ENCODE results near the gene MTCH1.

The MTCH1 gene

DNA sequence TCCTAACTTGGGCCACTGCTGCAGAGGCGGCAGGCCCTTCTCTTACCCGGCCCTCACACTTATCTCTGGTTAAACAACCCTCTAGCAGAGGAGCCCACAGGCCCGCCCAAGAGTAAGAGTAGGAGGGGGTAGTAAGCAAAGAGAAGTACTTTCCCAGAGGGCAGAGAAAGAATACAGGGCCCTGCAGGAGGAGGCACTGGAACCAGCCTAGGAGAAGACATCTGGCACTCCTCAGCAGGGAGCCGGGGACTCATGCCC lies 10.1 kb downstream of the MTCH1 start:
- H3K4me3 ChIP-seq (replicated peaks; ENCODE audit: low read depth, low read length), result no peak overlapping the region
- DNase-seq (ENCODE audit: extremely low read depth, low read depth), result no peak
- TF ChIP-seq, protein P1, sequence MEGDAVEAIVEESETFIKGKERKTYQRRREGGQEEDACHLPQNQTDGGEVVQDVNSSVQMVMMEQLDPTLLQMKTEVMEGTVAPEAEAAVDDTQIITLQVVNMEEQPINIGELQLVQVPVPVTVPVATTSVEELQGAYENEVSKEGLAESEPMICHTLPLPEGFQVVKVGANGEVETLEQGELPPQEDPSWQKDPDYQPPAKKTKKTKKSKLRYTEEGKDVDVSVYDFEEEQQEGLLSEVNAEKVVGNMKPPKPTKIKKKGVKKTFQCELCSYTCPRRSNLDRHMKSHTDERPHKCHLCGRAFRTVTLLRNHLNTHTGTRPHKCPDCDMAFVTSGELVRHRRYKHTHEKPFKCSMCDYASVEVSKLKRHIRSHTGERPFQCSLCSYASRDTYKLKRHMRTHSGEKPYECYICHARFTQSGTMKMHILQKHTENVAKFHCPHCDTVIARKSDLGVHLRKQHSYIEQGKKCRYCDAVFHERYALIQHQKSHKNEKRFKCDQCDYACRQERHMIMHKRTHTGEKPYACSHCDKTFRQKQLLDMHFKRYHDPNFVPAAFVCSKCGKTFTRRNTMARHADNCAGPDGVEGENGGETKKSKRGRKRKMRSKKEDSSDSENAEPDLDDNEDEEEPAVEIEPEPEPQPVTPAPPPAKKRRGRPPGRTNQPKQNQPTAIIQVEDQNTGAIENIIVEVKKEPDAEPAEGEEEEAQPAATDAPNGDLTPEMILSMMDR (IDR thresholded peaks at IDR 0.05; ENCODE audit: low read depth, low read length, missing control alignments), result no peak

DNA sequence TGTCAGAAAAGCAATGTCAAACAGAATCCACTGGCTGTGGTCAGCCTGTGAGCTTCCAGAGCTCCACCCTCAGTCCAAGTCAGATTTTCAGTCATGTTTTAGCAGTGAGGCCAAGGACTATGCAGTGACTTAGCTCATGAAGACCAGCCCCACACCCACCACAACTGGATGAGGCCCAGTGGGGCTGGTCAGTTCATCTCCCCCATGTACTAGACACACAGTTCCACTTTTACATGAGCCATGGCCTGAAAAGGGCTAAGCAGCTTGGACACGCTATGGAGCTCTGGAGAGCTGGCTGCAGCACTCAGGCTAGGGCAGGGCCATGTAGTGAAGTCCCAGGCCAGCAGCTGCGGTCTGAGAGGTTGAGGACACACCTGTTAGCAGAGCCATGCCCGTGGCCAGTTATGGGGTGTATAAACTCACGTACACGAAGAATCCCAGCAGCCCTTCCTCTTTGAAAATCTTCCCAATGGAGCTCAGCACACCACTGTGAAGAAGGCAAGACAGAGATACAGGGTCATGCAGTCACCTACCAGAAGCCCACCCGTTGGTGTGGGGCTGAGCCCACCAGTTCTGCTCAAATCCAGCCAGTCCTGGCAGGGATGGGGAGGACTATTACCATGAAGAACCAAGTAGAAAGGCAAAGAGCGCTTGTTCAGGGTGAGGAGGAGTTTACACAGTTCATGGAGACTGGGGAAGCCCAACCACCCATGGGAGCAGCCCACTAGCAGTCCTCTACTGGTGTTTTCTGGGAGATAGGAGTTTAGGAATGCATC lies 10.6 kb downstream of the MTCH1 start:
- DNase-seq (ENCODE audit: extremely low read depth, low read depth), result no peak
- TF ChIP-seq, protein P1 (IDR thresholded peaks at IDR 0.05; ENCODE audit: low read depth, low read length, missing control alignments), result no peak
- no peak overlapping the region for H3K4me3 ChIP-seq (replicated peaks; ENCODE audit: low read depth, low read length)

DNA sequence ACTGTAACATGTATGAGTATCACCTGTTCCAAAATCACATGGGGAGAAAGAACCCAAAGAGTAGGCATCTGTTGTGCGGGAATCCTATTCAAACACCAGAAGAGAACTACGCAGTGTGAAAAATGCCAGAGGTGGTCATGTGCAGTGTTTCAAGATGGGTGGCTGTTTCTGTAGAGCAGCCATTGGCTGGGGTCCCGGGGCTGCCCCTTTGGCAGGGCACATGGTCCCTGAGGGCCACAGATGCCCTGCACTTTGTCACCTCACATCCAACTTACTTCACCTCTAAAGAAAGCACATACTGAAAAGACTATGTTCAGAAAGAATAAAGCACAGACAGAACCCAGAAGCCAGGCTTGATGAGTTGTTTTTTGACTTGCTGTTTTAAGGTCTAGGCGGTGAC lies 12.3 kb downstream of the MTCH1 start:
- TF ChIP-seq, protein P1 (IDR thresholded peaks at IDR 0.05; ENCODE audit: low read depth, low read length, missing control alignments), result no peak
- no peak overlapping the region for H3K4me3 ChIP-seq (replicated peaks; ENCODE audit: low read depth, low read length)
- no peak for DNase-seq (ENCODE audit: extremely low read depth, low read depth)

- no peak for DNase-seq (ENCODE audit: extremely low read depth, low read depth)
- H3K4me3 ChIP-seq (replicated peaks; ENCODE audit: low read depth, low read length), result no peak overlapping the region
- TF ChIP-seq, protein P1 (IDR thresholded peaks at IDR 0.05; ENCODE audit: low read depth, low read length, missing control alignments), result no peak
Measured at GRCh38 chr6:36973190-36973589, 12.8 kb downstream of the MTCH1 start.

DNA sequence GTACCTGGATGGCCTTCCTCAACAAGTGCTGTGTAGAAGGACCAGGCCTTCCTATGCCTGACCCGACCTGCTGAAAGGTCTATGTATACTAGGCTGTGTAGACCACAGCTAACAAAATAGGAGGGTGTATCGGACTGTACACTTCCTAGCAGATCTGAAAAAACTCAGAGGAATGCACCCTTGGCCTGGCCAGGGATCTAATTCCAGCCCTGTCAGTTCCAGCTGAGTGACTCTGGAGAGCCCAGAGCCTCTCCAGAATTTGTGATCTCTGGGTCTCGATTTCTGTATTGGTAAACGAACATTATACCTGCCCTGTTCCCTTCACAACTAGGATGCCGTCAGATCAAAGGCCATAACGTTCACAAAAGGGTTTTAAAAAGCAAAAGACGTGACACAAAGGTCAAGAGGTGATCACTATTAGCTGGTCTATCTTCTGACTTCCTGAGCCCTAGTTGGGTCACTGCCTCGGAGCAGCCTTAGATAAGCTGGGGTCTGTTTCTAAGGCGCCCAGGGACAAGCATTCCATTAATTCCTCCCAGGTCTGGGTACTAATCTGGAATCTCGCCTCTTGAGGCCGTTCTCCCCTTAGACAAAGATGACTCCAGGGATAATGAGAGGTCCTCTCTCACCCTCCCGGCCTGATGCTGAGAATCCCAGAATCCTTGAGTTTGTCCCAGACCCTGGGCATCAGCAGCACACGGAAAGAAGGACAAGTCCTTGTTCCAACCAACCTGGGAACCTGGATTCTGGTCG lies 13.9 kb downstream of the MTCH1 start:
- DNase-seq (ENCODE audit: extremely low read depth, low read depth), result no peak
- no peak overlapping the region for H3K4me3 ChIP-seq (replicated peaks; ENCODE audit: low read depth, low read length)
- TF ChIP-seq, protein P1 (IDR thresholded peaks at IDR 0.05; ENCODE audit: low read depth, low read length, missing control alignments), result no peak

GRCh38 chr6:36970892-36971842 lies 14.8 kb downstream of the MTCH1 start:
- no peak for DNase-seq (ENCODE audit: extremely low read depth, low read depth)
- TF ChIP-seq, protein P1 (IDR thresholded peaks at IDR 0.05; ENCODE audit: low read depth, low read length, missing control alignments), result no peak
- H3K4me3 ChIP-seq (replicated peaks; ENCODE audit: low read depth, low read length), result no peak overlapping the region

Measured in HFF-Myc (cell line).